Stimulated activated naive CD8-positive, alpha-beta T cell treated with anti-CD3 and anti-CD28 coated beads, Interleukin-15, Interleukin-2, amounts not matched to agents 100 U/mL and 50 U/mL, for 24 hours (primary cell): ENCODE measurements around the gene TMEM11.

Experiments
- ATAC-seq: fragments of 150-1000 bp; cut with Tn5 transposase; one replicate; pipeline ENCODE4 v1.10.0; 2021
- DNase-seq: peaks from one replicate; pipeline ENCODE4 v3.0.0; 2021

TMEM11 gene

GRCh38 chr17:21160401-21160800 is 53.6 kb downstream of the TMEM11 start:
- ATAC-seq (no peak), DNase-seq (no peak)

DNA sequence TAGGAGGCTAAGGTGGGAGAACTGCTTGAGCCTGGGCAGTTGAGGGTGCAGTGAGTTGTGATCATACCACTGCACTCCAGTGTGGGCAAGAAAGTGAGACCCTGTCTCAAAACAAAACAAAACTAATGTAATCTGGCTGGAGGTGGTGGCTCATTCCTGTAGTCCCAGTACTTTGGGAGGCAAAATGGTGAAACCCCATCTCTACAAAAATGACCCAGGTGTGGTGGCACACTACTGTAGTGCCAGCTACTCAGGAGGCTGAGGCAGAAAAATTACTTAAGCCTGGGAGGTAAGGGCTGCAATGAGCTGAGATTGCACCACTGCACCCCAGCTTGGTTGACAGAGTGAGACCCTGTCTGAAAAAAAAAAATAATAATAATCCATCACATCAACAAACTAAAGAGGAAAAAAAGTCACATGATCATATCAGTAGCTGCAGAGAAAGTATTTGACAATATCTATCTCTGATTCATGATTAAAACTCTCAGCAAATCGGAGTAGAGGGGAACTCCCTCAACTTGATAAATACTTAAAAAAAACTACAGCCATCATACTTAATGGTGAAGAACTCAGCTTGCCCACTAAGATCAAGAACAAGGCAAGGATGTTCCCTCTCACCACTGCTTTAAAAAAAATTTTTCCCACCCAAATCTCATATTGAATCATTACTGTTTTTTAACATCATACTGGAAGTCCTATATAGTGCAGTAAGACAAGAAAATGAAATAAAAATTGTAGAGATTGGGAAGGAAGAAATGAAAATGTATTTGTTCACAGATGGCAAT is 56.2 kb downstream of the TMEM11 start:
- peak; percentile 19 for ATAC-seq
- no peak for DNase-seq

DNA sequence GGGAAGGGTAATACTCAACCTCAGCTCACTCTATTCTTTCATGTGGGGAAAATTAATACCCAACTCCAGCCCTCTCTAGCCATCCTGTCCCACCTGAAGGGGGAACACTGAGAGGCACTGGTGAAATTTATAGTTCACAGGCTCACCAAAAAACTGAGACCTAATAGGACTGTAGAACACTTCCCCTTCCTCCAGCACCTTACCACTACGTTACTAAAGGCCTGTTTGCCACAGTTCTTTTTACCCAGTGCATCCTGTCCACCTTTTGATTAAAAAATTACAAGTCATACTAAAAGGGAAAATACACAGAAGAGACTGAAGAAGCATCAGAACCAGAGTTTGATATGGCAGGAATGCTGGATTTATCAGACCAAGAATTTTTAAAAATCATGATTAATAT is 61.2 kb downstream of the TMEM11 start:
- ATAC-seq, result no peak
- DNase-seq, result no peak

GRCh38 chr17:21149621-21150020 is 64.3 kb downstream of the TMEM11 start:
- DNase-seq, result no peak
- ATAC-seq, result no peak
